NCI-H1417 (cell line): Measurements from ENCODE around the gene SPAG6.
A peak's percentile ranks its signal among the peaks of the same experiment; 100 is the strongest.

Experiments
- DNase-seq, 3 experiments: peaks; one replicate each; lab custom pipeline; 2025; lab: John Stamatoyannopoulos, UW

SPAG6 gene

DNA sequence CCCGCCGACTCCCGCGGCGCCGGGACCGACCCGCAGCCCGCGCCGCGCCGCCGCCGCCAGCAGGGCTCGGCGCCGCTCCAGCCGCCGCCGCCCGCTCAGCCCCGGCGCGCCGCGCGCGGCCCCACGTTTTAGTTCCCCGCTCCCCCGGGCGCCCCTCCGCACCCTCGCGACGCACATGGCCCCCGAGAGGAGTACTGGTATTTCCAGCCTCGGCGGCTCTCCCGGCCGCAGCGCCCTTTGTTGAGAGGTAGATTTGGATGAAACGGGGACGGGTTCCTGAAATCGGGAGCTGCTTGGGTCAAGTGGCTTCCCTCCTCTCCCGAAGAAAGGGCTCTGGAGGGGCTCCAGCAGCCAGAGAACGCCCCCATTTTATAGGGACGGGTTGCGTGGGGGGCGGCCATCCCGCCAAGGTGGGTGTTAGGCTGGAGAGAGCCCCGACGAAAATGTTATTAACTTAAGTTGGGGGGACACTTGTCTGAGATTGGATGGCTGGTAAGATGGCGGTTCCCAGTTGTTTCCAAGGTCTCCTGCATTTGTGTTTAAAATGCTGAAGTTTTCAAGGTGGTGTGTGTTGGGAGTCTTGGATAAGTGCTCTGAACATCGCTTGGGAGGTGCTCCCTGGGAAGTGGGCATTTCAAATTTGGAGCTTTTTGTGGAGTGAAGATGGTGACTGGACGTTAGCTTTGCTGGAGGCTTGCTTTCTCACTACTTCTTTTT, 23.2 kb upstream of the SPAG6 start:
- peak in 2 of 3 experiments; percentile 52 to 56 for DNase-seq

DNA sequence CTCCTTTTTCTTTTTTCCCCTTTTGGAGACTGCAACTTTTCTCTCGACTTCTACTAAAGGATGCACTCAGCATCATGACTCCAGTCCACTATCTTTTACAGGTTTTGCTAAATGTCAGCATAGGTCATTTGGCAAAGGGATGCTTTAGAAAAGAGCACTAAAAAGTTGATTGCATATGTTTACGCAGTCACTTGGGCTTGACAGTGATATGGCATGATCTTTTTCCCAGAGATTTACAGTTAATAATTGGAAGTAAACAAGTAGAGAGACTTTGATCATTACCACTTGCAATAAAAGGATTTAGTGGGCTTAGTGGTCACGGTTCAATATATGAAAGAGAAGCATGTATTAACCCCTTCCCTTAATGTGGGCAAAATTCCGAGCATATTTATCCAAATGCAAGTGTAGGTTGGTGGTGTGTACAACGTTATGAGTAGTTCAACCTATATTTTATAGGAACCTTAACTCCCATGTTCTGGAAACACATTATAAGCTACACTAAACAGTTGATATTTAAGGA, 22.6 kb upstream of the SPAG6 start:
- DNase-seq, result no peak

DNA sequence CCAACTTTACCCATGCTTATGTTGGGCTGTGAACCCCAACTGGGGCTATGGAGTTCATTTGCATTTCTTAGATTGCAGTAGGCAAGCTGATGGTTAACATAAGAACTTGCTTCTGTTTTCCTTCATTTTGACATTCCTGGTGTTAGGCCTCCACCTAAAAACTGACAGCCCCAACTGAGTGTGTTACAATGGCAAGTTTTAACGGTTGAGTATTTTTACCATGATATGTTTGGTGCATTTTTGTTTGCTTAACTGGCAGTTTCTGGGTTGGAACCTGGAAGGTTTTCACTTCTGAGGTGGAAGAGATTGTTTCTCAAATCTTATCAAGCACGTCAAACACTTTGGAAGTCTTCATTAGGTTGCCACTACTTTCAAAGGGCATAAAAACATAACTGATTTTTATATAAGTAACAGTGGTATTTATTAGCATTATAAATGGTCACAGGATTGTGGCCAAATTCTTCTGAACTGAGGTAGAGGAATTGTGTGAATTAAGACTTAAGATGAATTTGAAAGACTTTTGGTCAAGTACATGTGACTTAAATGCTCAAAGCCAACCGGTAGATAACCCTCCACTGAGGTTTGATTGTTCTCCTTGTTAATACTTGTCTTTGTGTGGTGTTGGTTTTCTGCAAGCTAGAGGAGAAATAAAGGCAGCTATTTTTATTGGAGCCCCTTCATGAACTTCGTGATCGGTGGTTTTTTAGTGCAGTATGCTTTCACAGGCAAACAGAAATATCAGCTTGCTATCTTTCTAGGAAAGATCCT, 21.6 kb upstream of the SPAG6 start:
- no peak for DNase-seq

DNA sequence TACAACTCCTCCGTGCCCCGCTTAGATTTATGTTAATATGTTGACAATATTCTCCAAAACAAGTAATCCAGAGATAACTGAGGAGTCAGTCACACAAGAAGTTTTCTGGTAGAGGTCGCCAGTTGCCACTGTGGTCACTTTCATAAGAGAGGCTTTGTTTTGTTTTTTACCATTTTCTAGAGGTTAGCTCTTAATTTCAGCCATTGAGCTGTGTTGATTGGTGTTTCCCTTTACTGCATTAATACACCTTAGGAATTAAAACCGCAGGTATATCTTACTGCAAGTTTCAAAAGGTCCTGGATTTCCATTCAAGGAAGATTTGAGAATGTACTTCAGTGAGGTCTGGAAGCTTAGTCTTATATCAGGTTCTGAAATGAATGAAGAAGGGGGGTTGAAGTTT, 20.9 kb upstream of the SPAG6 start:
- DNase-seq, result no peak

DNA sequence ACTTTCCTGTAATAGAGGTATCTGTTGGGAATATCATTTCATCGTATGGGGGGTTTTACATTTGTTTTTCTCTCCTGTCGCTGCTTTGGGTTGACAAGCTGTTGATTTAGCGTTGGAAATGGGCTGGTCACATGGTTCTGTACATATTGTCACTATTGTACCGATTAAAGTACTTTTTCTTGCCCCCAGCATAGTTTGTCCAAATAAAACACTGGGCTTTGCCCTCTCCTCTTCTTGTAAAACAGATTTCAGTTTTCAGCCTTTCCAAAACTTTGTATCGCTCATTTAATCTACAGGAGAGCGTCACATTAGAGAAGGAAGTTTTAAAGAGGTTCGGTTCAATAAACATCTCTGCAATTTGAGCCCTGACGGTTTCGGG, 20.4 kb upstream of the SPAG6 start:
- no peak for DNase-seq

DNA sequence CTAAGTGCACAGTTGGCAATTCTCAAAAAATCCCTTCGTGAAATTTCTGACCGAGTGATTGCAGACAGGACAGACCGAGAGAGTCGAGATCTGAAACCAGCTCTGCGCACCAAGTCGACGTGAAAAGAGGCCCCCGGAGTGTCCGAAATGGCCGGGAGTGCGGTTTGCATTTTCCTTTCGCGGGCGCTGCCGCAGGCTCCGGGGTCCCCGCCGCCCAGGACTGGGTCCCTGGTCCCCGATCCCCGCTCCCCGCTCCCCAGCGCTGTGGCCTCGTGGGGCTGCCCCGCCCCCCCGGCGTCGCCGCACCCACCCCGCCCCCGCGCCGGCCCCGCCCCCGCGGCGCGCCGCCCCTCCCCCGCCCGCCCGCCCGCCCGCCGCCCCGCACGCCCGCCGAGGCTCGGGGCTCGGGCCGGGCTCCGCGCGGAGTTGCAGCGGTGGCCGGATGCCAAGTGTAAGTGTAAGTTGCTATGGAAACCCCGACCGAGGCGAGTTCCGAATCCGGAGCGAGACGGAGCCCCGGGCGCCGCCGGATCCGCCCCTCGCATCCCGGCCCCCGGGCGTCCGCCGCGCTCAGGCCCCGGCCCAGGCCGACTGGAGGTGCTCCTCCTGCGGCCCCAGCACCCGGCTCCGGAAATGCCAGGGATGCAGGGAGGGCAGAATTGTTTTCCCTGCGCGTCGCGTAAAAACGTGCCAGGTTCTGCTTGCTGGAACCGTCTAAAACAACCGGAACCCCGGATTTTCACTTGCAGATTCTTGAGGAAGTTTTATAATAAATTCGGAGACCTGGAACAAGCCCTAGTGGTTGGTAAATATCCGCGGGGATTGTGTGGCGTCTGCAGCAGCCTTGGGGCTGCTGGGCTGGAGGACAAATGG, 19.8 kb upstream of the SPAG6 start:
- peak; percentile 57 to 85 (median 75) for DNase-seq

DNA sequence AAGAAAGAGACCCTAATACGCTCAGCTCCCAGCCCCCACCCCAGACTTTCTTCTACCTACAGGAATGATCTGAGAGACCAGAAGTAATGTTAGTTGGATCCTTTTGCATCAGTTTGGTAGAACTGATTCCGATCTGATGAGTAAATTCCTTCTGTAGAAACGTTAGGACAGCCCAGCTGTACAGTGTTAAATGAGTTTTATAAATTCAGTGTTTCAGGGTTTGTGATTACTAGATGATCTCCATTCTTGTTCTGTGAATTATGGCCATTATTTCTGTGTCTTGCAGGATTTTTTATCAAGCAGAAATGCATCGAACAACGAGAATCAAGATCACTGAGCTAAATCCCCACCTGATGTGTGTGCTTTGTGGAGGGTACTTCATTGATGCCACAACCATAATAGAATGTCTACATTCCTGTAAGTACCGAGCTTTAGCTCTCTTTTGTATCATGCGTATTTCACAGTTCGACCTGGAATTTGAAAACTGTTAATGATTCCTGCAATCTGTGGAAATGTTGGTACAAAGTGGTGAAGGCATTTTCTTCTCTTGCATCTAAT, 19.1 kb upstream of the SPAG6 start:
- peak in 1 of 3 experiments; percentile 2 for DNase-seq

DNA sequence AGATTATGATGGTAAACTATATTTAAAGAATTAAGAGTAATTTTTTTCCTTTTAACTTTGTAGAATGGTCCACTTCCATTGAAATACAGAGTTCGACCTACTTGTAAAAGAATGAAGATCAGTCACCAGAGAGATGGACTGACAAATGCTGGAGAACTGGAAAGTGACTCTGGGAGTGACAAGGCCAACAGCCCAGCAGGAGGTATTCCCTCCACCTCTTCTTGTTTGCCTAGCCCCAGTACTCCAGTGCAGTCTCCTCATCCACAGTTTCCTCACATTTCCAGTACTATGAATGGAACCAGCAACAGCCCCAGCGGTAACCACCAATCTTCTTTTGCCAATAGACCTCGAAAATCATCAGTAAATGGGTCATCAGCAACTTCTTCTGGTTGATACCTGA, 16.1 kb upstream of the SPAG6 start:
- DNase-seq, result no peak

DNA sequence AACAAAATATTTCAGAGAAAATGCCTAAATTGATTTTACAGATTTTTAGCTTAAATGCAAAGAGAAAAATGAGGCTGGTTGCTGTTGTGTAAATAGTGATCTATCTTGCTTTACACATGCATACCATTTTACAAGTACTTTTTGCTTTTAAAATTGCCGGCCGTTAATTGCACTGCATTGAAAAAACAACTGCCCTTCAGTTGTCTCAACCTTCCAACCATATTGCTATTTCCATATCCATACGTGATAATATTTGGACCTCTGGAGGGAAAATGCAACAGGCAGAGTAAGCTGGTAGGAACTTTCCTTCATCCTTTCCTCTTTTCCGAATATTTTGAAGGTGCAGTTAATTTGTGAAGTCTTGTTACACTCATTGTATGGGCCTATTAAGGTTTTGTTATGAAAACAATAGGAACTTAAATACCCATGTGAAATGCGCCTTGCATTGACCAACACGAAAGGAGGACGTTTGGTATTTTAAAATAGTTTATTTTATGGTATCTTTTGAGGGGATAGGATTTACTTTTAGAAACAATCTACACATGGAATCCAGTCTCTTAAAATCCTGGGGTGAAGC, 13.1 kb upstream of the SPAG6 start:
- no peak for DNase-seq

DNA sequence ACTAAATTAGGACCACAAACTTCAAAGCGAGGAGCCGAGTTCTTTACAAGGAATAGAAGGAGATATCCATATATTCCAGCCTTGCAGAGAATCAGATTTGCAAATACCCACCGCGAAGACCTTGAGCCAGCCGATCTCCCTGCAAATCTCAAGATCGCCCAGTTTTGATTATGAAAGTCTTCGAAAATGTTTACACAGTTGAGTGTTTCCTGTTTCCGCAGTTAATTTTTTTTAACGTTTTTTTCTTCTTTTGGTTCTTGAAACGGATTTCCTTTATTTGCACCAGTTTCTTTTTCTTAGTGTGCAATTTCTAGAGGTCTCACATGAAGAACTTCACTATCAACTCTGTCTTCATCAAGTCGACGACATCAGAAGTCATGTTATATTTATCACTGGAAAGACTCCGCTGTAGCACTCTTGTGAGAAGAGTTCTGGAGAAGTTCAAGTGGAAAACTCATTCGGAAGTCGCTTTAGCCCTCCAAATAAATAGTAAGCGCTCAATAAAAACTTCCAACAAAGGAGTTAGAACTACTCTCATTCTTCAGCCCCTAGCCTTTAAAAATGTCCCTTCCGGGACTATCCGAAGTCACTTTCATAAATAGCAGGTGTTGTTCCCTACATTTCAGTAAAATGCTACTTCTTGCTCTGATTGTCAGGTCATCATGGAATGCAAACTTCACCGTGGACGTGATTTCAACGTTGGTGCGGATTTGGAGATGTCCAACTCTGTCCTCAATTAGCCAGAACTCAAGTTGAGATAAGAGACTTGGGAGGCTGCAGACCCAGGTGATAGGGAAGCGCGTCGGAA, 11.9 kb upstream of the SPAG6 start:
- DNase-seq, result no peak

DNA sequence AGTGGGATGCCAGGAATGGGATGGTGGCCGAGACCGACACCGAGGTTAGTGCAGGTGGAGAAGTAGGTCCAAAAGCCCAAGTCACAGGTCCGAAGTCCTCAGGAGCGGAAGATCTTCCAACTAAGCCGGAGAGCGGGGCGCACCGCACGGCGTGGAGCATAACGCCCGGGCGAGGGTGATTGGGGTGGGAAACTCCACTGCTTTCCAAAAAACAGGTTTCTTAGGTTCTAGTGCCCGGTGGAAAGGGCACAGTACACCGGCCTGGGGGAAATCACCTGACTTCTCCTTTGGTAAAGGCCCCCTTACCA, 11.4 kb upstream of the SPAG6 start:
- DNase-seq, result no peak

DNA sequence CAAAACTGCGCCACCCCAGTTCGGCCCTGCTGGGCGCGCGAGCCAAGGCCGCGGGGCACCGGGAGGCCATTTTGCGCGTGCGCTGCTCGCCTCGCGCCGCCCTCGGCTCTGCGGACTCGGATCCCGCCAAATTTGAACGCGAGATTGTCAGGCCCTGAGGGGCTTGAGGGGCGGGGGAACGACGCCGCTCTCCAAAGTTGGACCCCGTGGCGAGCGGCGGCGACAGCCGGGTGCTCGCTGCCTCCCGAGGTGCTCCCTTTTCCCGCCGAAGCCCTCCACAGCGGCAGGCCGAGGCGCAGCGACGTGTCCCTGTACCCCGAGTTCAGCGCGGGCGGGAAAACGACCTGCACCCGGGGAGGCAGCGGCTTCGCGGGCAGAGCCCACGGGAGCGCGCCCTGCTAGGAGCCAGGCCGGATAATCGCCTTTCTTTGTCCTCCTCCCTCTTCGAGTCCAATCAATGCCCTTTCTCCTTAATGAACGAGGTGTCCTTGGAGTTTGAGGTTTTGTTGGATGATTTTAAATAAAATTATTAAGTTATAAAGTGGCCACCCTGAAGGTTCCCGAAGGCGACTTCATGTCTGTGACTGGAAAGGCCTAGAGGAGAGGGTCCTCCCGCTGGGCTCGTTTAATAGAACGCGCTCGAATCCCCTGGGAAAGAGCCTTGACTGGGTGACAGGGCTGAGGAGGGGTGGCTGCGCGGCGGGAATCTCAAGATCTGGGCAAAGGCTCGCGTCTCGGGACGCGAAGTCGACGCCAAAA, 10.7 kb upstream of the SPAG6 start:
- DNase-seq, result no peak

DNA sequence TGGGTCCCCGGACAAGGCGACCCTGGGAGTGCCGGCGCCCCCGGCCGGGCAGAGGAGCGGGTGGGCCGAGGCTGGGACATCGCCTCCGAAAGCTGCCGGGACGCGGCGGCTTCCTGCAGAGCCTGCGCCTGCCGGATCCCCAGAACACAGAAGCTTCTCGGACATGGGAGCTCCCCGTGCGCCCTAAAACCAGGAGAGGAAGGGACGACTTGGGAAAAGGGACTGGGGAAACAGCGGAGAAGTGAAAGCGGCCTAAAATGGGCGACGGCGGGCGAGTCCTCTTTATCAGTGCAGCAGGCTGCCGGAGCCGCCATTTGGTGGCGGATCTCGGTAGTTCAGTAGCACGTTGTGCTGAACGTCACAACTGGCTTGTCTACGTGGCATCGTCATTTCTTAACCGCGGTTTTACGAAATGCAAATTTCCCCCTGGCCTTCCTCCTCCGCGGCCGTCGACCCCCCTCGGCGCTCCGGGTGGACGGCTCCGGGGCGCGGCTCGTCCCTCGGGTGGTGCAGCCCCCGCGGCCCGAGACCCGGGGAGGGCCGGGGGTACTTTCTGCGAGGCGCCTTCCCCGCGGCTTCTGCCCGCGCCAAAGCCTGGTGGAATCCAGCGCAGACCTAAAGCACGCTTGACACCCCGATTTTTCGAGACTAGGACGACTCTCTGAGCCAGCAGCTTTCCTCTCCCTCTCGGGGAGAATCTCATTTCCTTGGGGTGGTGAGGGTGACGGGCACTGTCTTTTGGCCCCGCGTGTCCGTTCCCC, 9.9 kb upstream of the SPAG6 start:
- DNase-seq, result no peak

DNA sequence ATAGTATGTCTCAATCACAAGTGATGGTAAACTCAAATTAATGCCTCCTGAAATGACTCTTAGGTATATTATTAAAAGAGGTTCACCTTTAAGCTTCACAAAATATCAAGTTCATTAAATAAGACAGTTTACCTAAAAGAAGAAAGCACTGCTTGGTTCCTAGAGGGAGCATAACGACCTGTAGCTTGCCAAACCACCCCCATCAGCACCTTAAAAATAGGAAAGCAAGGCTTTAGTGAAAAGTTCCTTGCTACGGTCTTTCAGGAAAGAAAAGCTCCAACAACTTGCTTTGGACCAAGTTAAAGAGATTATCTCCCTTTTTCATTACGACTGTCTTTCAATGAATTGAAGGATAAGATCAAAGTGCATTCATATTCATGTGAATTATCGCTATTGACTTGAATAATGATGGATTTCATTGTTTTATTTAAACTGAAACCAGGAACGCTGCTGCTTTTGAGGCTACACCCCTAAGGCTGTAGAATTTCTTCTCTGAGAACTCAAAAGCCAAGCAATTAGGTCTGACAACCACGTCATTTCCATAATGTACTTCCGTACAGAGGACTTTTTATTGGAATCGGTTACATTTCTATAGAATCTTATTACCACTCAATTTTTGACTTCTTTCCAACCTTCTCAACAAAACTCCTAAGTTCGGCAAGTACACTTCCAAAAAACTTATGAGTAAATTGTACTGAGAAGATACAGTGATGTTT, 7.0 kb upstream of the SPAG6 start:
- no peak for DNase-seq

DNA sequence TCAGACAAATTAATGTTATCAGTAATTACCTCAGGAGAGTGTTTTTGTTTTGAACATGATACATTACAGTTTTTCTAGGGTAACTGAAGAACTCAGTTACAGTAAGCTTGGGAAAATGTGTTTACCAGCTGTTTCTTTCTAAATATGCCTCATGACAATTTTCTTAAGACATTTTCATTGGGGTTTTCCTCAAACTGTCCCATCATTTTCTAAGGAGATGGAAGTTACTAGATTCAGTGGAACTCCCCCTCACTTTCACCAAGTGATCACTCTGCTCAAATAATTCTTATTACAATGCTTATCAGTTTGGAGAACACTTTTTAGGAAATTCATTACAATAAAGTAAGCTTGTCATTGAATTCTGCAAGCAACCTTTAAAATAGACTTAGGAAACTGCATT, 6.4 kb upstream of the SPAG6 start:
- no peak for DNase-seq

DNA sequence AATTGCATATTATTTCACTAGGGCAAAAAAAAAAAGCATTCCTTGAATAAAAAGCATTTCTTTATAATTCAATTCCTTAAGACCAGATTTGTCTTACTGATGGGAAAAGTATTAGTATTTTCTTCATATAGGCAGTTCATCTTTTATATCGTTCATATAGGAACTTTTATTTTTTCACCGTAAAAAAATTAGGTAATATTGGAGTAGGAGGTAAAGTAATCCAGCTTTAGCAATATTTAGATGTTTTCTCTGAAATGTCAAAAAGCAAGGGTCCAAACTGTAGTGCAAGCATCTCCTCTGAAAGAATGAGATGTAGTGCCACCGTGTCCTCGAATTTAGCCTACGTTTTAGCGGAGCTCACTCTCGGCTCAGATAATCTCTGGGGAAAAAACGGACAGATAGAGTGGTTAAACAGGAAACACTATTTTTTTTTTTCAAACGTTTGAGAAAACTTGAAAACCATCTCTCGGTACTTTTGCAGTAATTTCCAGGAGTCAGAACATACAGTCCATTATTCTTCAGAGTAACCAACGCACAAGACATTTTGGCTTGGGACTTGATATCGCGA, 5.5 kb upstream of the SPAG6 start:
- no peak for DNase-seq

DNA sequence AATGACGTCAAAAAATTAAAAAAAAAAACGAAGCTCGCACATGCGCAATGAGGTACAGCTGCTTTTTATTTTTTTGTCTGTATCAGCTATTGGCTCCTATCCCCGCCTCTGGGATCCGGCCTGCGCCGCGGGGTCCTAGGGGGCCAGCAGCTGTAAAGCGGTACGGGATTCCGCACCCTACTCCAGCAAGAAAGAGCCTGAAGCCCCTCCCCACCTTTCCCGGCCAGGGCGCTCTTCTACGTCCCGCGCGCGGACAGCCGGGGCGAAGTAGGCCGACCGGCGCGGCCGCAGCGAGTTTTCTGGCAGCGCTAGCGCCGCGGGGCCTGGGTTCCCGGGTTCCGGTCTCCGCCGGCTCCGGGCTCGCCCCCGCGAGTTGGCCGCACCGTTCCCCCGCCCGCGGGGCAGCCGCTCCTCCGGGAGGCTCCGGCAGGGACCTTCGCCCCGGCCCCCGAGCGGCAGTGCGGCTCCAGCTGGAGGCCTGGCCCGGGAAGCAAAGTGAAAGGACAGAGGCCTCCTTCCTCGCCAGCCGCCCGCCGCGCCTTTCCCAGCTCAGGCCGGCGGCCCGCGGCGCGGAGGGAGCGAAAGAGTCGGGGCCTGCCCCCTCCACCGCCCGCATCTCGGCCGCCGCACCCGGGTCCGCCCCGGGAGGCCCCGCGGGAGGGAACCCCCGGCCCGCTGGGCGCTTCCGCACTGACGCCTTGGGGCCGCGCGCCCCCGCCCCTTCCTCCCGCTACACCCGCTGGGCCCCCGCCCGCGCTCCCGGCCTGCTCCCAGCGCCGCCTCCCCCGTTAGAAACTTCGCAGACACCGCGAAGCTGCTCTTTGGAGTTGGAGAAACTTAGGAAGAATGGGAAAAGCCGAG, 4.7 kb upstream of the SPAG6 start:
- DNase-seq, result peak; percentile 73 to 91 (median 86)
